Stimulated activated CD8-positive, alpha-beta memory T cell treated with anti-CD3 and anti-CD28 coated beads, Interleukin-4, amount 100 ng/mL, for 1 hour (primary cell): ENCODE data around the gene SCNN1A.

Experiments used
- DNase-seq, 2 donors: peaks; one replicate each; pipeline ENCODE4 v3.0.0-alpha.2; 2020; ENCODE audit warnings: low read depth in 2 of 2, low spot score in 1 of 2

Gene SCNN1A

DNA sequence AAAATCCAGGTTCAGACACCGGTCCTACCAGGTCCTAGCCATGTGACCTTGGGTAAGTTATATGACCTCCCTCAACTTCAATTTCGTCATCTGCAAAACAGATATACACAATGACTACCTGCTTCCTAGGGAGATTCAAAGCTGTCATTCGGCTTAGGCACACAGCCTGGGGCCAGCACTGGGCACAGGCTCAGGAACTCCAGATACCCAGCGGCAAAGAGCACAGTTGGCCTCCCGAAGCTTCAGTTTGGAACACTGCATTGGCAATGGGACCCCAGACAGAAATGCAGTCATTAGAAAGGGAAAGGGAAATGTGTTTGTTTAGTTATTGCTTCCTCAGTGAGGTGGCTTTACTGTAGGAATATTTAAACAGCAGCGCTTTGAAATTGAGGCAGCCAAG lies 53.5 kb downstream of the SCNN1A start:
- DNase-seq = no peak

DNA sequence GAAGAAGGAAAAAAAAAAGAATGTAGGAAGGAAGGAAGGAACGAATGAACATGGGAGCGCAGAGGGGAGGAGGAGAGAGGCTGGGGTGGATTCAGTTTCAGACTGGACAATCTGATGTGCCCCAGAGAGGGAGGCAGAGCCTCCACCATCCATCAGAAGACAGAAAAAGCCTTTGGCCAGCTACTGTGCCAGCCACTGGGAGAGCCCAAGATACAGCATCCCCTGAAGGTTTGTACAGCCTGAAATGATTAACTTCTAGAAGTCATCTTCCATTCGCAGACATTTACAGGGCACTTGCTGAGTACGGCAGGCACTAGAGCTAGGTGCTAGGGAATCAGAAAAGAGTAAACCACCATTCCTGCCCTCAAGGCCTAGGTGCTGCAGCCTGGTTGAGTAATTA lies 55.9 kb downstream of the SCNN1A start:
- no peak for DNase-seq

GRCh38 chr12:6318440-6318879 lies 56.9 kb downstream of the SCNN1A start:
- no peak for DNase-seq

DNA sequence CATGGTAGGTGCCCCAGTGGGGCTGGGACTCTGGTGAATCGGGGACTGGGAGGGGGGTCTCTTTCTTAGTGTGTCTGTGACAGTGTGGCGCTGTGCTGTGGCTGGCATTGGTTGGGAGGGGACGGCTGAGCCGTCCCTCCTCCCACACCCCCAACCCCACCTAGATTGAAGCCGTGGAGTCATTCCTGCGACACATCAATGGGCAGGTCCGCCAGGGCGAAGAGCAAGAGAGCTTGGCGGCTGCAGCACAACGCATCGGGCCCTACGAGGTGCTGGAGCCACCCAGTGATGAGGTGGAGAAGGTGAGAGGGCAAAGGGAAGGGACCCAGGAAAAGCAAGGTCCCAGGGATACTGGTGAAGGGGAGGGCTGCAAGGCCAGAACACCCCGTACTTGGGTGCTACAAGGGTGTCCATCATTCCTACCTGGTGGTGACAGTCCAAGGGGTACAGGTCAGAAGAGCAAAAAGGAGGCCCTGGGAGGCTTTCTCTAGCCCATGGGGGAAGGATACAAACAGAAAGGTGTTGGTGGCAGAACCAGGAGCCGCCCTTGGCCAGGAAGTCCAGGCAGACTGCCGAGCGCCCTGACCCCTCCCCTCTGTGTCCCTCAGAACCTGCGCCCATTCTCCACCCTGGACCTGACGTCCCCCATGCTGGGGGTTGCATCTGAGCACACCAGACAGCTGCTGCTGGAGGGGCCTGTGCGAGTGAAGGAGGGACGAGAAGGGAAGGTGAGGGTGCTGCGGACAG lies 57.5 kb downstream of the SCNN1A start:
- DNase-seq = no peak

- no peak for DNase-seq
Measured at GRCh38 chr12:6316921-6317692, 58.3 kb downstream of the SCNN1A start.

- no peak for DNase-seq
Measured at GRCh38 chr12:6315704-6316597, 59.4 kb downstream of the SCNN1A start.

DNA sequence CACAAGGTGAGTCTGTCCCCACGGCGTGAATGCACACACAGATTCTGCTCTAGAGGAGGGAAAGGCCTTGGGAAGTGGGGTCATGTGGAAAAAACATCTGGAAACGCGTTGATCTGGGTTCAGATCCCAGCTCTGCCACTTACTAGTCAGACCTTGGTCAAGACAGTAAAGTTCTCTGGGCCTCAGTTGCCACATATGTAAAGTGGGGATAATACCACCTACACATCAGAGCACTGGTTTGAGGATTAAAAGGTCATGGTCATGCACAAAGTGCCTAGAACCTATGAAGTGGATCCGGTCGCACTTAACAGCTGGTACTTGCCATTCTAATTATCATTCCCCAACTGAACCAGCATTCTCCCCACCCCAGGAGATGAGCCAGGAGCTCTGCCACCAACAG lies 60.2 kb downstream of the SCNN1A start:
- DNase-seq = no peak

DNA sequence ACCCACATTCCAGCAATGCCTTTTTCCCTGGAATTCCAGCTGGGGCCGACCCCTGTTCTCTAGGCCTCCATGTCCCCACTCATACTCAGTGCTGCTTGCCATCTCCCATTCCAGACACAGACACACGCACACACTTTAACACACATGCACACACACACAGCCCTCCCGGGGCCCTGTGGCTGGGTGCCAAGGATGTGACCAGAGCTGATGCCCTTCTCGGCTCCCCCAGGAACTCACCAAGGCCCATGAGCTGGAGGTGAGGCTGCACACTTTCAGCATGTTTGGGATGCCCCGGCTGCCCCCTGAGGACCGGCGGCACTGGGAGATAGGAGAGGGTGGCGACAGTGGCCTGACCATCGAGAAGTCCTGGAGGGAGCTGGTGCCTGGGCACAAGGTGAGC lies 60.6 kb downstream of the SCNN1A start:
- no peak for DNase-seq

GRCh38 chr12:6313326-6313940 lies 61.9 kb downstream of the SCNN1A start:
- no peak for DNase-seq

GRCh38 chr12:6312529-6313325 lies 62.6 kb downstream of the SCNN1A start:
- no peak for DNase-seq

DNA sequence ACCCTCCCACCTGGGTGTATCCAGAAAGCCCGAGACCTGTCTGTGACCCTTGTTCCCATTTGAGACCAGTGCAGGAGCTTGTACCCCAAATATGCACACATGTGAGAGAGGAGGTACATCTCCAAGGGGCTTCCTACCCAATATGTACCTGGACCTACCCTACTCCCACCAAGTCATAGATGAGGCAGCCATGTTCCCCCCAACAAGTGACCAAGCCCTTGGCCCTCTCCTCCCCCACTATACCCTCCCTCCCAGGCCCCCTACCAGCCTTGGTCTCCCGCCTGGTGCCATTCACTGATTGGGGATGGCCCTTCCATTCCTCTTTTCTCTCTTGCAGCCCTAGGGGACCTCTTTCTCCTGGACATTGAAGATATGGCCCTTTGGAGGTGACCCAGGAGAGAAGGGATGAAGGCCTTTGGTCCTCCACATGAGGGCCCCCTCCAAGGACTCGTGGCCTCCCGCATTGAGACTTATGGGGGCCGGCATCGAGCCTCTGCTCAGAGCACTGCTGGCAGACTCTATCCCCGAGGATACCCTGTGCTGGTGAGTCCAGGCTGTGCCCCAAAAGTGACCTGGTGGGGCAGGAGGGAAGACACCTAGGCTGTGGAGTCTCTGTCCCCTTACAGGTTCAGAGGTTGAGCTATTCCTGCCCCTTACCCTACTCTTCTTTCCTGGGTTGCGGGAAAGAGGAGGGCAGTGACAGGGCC lies 63.4 kb downstream of the SCNN1A start:
- DNase-seq = no peak

GRCh38 chr12:6310771-6311610 lies 64.4 kb downstream of the SCNN1A start:
- DNase-seq = no peak

DNA sequence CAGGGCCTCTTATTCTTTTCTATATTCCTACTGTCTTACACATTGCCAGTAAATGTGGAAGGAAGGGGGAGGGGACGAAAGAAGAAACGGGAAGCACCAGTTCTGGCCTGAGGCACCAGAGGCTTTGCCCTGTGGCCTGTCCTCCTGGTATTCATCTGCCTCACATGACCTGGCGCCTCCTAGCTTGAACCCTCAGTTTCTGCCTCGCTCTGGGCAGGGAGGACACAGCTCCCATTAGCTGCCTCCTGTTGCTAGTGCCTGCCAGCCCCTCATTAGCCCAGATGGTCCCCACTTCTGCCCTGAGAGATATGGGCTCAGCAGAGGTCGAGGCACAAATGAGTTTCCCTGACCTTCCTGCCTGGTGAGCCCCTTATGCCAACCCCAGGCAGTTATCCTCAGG lies 67.8 kb downstream of the SCNN1A start:
- DNase-seq = no peak

GRCh38 chr12:6306599-6307220 lies 68.7 kb downstream of the SCNN1A start:
- no peak for DNase-seq

GRCh38 chr12:6306151-6306550 lies 69.2 kb downstream of the SCNN1A start:
- DNase-seq = no peak

GRCh38 chr12:6303071-6303470 lies 72.3 kb downstream of the SCNN1A start:
- DNase-seq = no peak

DNA sequence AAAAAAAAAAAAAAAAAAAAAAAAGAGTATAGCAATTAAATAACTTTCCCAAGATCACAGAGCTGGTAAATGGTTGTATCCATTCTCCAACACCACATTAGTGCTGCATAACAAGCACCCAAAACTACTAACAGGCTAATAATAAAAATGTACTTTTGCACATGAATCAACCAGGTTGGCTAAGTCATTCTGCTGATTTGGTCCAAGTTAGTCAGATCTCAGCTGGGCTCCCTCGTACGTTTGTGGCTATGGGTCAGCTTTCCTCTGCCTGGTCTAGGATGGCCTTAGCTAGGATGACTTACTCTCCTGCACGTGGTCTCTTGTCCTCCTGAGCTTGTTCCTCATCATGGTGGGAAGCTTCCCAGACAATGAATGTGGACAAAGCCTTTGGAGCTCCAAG lies 72.7 kb downstream of the SCNN1A start:
- no peak for DNase-seq

DNA sequence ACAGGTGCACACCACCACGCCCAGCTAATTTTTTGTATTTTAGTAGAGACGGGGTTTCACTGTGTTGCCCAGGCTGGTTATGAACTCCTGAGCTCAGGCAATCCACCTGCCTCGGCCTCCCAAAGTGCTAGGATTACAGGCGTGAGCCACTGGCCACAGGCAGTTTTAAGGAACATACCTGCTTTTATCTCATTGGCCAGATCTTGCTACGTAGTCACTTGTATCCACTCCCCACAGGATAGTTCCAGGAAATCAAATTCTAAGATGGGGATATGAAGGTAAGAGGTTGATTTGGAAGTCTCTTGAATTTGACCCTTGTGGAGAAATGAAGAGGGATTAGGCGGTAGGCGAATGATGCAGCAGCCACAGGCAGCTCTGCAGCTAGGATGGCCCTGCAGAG lies 73.6 kb downstream of the SCNN1A start:
- DNase-seq = no peak
